T-helper 2 cell treated with Interferon-gamma antibody and Interleukin-4, amounts not matched to agents 5 μg/mL and 100 μg/mL, for 36 hours (primary cell): Measurements from ENCODE around the gene ZNF341.

Experiments
- DNase-seq: peaks from one replicate; pipeline ENCODE4 v3.0.0; 2021; ENCODE audit warnings: low spot score
- H3K27ac Mint-ChIP-seq: one replicate; pipeline ENCODE4 v1.8.0; 2021; ENCODE audit warnings: mild to moderate bottlenecking, mixed read lengths
- H3K27me3 Mint-ChIP-seq: one replicate; pipeline ENCODE4 v1.8.0; 2021; ENCODE audit warnings: low read depth, mixed read lengths
- H3K36me3 Mint-ChIP-seq: one replicate; pipeline ENCODE4 v1.8.0; 2021; ENCODE audit warnings: low read depth, mixed read lengths
- H3K4me1 Mint-ChIP-seq: one replicate; pipeline ENCODE4 v1.8.0; 2021; ENCODE audit warnings: low read depth, mixed read lengths
- H3K4me3 Mint-ChIP-seq: one replicate; pipeline ENCODE4 v1.8.0; 2022; ENCODE audit warnings: mild to moderate bottlenecking, moderate library complexity, mixed read lengths
- H3K9me3 Mint-ChIP-seq: one replicate; pipeline ENCODE4 v1.8.0; 2021; ENCODE audit warnings: mixed read lengths

The ZNF341 gene

DNA sequence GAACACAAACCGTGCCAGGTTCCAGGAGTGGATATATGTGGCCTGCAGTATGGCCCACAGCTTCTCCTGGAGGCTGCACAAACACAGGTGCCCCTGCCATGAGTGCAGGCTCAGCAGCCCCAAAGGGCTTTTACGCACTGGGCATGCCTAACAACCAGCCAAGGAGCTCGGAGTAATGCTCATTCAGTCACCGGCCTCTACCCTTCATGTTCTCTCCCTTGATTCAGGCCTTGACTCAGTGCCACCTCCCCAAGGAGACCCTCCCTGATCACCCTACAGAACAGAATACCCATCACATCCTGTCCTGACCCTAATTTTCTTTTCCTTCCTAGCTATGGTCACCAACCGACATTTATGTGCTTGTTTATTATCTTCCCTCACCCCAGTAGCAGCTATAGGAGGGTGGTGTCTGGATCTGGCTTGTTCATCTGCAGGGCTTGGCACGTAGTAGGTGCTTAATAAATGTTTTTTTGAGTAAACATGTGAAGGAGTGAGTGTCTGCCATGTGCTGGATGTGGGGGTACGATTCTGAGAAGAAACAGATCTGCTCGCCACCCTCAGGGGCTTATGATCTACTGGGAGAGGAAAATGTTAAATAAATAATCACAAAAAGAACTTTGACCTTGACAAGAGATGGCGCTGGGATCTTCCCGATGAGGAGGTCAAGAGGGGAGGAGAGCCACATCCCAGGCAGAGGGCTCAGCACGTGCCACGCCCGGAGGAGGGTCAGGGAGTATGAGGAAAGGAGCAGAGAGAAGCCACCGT lies 20.9 kb upstream of the ZNF341 start:
- DNase-seq = no peak
- no peaks in the 10 kb centered on the region for H3K27me3 Mint-ChIP-seq
- peak overlapping the region; percentile 46 for H3K4me3 Mint-ChIP-seq
- peak overlapping the region; percentile 75 for H3K27ac Mint-ChIP-seq
- H3K36me3 Mint-ChIP-seq = peaks cover 42% of the 10 kb centered on the region
- no peaks in the 10 kb centered on the region for H3K9me3 Mint-ChIP-seq
- H3K4me1 Mint-ChIP-seq = peaks cover 29% of the 10 kb centered on the region

DNA sequence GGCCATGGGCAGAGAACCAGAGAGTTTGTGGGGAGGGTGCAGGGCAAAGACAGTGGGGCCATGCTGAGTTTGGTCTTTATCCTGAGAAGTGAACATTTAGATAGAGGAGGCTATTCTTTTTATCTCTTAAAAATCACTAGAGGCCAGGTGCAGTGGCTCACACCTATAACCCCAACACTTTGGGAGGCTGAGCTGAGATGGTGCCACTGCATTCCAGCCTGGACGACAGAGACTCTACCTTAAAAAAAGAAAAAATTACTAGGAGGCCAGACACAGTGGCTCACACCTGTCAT lies 20.4 kb upstream of the ZNF341 start:
- Mint-ChIP-seq H3K9me3 (no peaks in the 10 kb centered on the region), H3K4me3 (no peak overlapping the region), H3K4me1 (peaks cover 29% of the 10 kb centered on the region), H3K36me3 (peaks cover 45% of the 10 kb centered on the region), H3K27me3 (no peaks in the 10 kb centered on the region), H3K27ac (peak overlapping the region; percentile 75)
- no peak for DNase-seq

DNA sequence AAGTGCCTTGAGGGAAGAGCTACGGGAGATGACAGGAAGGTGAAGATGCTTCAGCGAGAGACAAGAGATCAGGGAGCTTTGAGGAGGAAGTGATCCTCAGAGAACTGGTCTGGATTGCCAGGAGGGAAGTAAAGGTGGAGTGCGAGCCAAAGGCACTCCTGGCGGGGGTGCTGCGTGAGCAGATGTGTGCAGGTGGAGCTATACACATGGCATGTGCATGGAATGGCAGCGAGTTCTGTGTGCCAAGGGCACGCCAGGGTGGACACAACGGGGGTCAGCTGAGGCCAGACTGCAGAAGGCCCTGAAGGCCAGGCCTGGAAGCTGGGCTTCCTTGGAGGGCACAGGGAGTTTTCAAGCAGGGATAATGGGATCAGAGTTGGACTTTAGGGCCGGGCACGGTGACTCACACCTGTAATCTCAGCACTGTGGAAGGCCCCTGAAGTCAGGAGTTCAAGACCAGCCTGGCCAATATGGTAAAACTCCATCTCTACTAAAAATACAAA lies 17.9 kb upstream of the ZNF341 start:
- Mint-ChIP-seq H3K4me3 (no peak overlapping the region), H3K4me1 (peaks cover 33% of the 10 kb centered on the region), H3K9me3 (no peaks in the 10 kb centered on the region), H3K27me3 (no peaks in the 10 kb centered on the region), H3K36me3 (peaks cover 38% of the 10 kb centered on the region), H3K27ac (no peak overlapping the region)
- DNase-seq = no peak

DNA sequence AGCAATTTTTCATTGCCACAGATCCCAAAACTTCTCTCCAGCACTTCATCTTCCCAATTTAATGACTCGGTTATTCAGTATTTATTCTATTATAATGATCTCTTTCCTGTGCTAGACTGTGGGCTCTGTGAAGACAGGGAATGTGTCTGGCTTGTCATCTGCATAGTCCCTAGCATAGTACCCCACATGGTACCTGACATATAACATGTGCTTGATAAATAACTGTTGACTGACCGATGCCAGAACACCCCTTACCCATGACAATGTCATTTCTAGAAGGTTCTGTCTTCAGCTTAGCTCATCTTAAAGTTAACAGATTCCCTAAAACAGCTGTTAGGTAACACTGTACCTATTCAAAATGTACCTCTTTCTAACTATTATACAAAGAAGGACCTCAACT lies 15.3 kb upstream of the ZNF341 start:
- H3K27ac Mint-ChIP-seq = no peak overlapping the region
- H3K4me3 Mint-ChIP-seq = no peak overlapping the region
- H3K4me1 Mint-ChIP-seq = peaks cover 22% of the 10 kb centered on the region
- peaks cover 7% of the 10 kb centered on the region for H3K9me3 Mint-ChIP-seq
- H3K27me3 Mint-ChIP-seq = no peaks in the 10 kb centered on the region
- peaks cover 25% of the 10 kb centered on the region for H3K36me3 Mint-ChIP-seq
- no peak for DNase-seq

DNA sequence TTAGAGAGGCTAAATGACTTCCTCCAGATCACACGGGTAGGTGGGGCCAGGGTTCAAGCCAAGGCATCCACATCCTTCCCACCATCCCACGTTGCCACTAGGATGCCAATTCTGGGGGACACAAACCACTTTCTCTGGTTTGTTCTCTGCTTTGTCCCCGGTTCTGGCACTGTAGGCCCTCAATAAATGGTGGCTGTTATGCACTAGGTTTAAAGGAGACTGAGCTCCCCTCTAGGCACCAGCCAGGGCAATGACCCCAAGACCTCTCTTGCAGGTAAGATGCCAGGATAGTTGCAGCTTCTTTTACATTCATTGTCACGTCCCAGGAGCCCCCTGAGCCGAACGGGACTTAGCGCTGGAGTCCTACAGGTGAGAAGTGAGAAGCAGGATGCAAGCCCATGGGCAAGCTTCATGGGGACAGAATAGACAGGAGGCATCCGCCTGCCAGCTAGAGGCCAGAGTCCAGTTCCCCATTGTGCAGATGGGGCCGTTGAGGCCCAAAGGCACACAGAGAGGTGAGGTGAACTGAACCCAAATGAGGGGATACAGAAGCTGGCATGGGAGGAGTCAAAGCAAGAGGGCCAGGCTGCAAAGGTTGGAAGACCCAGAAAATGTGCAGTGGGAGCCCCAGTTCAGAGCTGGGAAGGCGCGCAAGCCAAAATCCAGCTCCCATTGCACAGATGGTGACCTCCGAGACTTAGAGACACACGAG lies 12.4 kb upstream of the ZNF341 start:
- peaks cover 19% of the 10 kb centered on the region for H3K4me1 Mint-ChIP-seq
- peak overlapping the region; percentile 90 for H3K27ac Mint-ChIP-seq
- peaks cover 4% of the 10 kb centered on the region for H3K36me3 Mint-ChIP-seq
- no peak for DNase-seq
- H3K27me3 Mint-ChIP-seq = no peaks in the 10 kb centered on the region
- peak overlapping the region; percentile 88 for H3K4me3 Mint-ChIP-seq
- peaks cover 7% of the 10 kb centered on the region for H3K9me3 Mint-ChIP-seq

DNA sequence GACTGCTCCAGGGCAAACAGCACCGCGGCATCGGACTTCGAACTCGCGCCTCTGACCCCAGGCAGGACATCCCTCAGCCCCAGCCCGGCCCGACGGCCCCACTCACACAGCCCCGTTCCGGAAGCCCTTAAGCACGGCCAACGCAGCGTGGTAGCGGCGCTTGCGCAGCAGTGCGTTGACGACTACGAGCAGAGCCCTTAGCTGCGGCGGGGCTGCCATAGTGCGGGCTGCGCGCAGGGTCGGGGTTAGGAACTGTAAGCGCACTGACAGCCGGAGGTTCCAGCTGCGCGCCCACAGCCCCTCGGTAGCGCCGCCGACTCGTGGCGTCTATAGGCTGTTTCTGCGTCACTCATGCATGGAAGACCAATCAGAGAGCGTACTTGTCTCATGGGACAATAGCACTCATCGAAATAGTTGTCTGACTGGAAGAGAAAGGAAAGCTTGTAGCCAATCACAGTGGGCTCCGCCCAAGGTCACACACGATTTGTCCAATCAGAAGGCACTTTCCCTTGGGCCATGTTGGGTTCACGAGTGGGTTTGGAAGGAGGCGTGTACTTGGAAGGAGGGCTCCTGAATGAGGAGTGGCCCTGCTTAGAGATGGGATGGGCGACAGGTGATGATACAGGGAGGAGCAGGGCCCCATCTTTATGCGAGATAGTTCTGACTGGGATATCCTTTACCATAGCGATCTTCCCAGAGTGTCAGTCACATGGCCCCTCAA lies 11.6 kb upstream of the ZNF341 start, which contains the start of gene PXMP4:
Gene PXMP4, minus strand, starts transcription at position 322 of the 721 bp plus-strand sequence. Its CDS starts 103 bp downstream, at position 219.
- peaks cover 7% of the 10 kb centered on the region for H3K9me3 Mint-ChIP-seq
- H3K27me3 Mint-ChIP-seq = no peaks in the 10 kb centered on the region

DNA sequence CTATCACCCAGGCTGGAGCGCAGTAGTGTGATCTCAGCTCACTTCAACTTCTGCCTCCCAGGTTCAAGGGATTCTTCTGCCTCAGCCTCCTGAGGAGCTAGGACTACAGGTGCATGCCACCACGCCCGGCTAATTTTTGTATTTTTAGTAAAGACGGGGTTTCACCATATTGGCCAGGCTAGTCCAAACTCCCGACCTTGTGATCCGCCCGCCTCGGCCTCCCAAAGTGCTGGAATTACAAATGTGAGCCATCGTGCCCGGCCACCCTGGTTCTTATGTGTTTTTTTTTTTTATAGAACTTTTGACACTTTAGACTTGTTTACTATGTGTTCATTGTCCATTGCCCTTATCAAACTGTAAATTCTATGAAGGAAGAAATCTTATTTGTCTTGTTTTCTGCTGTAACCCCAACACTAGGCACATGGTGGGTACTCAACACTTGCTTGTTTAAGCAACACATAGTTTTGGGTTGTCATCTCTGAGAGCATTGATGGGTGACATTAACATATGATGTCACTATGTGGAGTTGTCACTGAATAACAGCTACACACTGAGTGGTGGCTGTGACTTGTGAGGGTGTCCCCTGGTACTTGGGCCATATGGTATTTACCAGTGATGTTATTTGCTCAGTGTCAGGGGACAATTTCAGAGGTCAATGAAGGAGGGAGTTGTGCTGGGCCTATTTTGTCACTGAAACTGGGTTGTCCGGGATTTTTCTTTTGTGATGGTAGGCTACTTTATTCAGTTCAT lies 10.2 kb upstream of the ZNF341 start:
- no peak overlapping the region for H3K4me3 Mint-ChIP-seq
- peaks cover 1% of the 10 kb centered on the region for H3K36me3 Mint-ChIP-seq
- H3K27ac Mint-ChIP-seq = no peak overlapping the region
- H3K4me1 Mint-ChIP-seq = peaks cover 19% of the 10 kb centered on the region
- no peaks in the 10 kb centered on the region for H3K27me3 Mint-ChIP-seq
- H3K9me3 Mint-ChIP-seq = peaks cover 7% of the 10 kb centered on the region
- no peak for DNase-seq

More for the DNA sequence above, 11.6 kb upstream of the ZNF341 start, which contains the start of gene PXMP4:
- Mint-ChIP-seq H3K4me3 (peak within 1 kb of the TSS; percentile 88), H3K36me3 (peaks cover 4% of the 10 kb centered on the region), H3K27ac (peak within 1 kb of the TSS; percentile 90), H3K4me1 (peaks cover 19% of the 10 kb centered on the region)
- DNase-seq = peak; percentile 92

DNA sequence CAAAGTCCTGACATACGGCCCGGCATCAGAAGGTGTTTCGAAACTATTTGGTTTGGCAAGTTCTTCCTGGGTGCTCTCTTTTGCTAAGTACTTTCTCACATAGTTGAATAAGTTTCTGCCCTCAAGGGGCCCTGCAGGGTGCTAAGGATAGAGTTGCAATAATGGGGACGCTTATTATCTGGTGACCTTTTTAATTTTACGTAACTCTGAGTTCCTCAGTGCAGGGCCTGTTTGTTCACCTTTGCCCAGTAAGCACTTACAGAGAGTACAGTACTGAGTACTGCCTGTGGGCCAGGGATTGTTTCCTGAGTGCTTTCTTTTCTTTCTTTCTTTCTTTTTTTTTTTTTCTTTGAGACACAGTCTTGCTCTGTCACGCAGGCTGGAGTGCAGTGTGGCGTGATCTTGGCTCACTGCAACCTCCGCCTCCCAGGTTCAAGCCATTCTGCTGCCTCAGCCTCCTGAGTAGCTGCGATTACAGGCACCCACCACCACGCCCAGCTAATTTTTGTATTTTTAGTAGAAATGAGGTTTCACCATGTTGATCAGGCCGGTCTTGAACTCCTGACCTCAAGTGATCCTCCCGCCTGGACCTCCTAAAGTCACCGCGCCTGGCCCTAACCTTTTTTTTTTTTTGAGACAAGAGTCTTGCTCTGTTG lies 7.2 kb upstream of the ZNF341 start:
- H3K27ac Mint-ChIP-seq = no peak overlapping the region
- H3K9me3 Mint-ChIP-seq = peaks cover 7% of the 10 kb centered on the region
- H3K4me1 Mint-ChIP-seq = peaks cover 7% of the 10 kb centered on the region
- peaks cover 1% of the 10 kb centered on the region for H3K36me3 Mint-ChIP-seq
- DNase-seq = no peak
- no peaks in the 10 kb centered on the region for H3K27me3 Mint-ChIP-seq
- no peak overlapping the region for H3K4me3 Mint-ChIP-seq

DNA sequence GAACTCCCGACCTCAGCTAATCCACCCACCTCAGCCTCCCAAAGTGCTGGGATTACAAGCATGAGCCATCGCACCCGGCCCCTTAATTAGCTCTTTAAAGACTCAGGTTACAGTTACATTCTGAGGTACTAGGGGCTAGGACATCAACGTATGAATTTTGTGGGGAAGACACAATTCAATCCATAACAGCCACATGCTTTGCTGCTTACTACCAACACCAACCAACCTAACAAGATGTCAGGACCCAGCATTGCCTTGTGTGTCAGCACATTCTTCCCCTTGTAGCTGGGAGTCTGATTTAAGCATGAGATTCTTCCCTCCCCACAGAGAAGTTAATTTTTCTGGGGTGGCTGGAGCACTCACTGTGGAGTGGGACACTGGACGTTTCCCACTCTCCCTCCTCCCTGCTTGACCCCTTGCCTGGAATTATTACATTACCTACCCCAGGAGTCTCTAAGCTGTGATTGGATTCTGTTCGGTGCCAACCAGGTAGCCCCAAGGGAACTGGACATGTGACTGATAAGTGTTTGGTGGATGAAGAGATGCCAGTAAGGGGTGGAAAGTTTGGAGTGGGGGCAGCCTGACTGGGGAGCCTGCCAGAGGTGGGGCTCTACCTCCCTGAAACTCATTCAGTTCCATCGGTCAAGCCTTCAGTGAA lies 6.1 kb upstream of the ZNF341 start:
- H3K27ac Mint-ChIP-seq = no peak overlapping the region
- H3K36me3 Mint-ChIP-seq = no peaks in the 10 kb centered on the region
- H3K9me3 Mint-ChIP-seq = peaks cover 3% of the 10 kb centered on the region
- no peak for DNase-seq
- H3K4me3 Mint-ChIP-seq = no peak overlapping the region
- H3K4me1 Mint-ChIP-seq = peaks cover 3% of the 10 kb centered on the region
- no peaks in the 10 kb centered on the region for H3K27me3 Mint-ChIP-seq

DNA sequence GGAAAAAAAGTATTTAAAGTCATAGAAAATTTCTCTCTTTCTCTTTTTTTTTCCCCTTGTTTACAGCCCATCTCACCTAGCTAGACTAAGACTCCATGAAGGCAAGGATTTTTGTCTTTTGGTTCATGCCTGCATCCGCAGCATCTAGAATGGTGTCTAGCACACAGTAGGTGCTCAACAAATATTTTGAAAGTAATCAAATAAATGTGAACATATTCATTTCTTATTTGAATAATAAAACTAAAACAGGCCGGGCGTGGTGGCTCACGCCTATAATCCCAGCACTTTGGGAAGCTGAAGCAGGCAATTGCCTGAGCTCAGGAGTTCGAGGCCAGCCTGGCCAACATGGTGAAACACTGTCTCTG lies 4.7 kb upstream of the ZNF341 start:
- Mint-ChIP-seq H3K4me3 (no peak overlapping the region), H3K27me3 (no peaks in the 10 kb centered on the region), H3K4me1 (peaks cover 8% of the 10 kb centered on the region), H3K27ac (no peak overlapping the region), H3K36me3 (no peaks in the 10 kb centered on the region), H3K9me3 (no peaks in the 10 kb centered on the region)
- DNase-seq = no peak

DNA sequence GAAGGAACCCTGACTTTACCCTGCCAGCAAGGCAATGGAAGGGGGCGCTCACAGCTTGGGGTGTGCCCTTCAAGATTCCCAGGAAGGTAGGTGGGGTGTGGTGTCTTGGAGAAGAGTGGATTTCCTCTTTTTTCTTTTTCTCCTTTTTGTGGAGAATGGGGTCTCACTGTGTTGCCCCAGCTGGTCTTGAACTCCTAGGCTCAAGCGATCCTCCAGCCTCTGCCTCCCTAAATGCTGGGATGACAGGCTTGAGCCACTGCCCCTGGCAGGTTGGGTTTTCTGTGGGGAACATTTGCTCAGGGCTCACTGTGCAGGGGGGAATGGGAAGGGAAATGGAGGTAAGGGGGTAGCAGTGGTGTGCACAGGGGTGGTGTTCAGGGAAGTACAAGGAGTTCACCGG lies 4.0 kb upstream of the ZNF341 start:
- no peak overlapping the region for H3K4me3 Mint-ChIP-seq
- no peaks in the 10 kb centered on the region for H3K27me3 Mint-ChIP-seq
- H3K36me3 Mint-ChIP-seq = peaks cover 2% of the 10 kb centered on the region
- H3K9me3 Mint-ChIP-seq = no peaks in the 10 kb centered on the region
- no peak overlapping the region for H3K27ac Mint-ChIP-seq
- H3K4me1 Mint-ChIP-seq = peaks cover 12% of the 10 kb centered on the region
- no peak for DNase-seq

DNA sequence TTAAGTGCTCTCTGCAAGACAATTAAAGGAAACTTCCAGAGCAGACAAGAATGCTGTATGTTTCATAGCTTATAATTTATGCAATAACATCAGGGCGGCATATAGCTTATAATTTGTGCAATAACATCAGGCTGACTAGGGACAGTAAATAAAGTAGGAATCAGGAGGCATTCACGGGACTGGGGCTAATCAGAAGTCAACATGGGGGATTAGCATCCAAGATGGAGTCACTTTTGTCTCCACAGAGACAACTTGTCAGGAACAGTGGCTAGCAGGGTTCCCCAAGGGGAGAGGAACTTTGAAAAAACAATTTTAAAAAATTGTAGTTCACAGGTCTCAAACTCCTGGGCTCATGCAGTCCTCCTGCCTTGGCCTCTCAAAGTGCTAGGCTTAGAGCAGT lies 3.3 kb upstream of the ZNF341 start:
- Mint-ChIP-seq H3K36me3 (peaks cover 2% of the 10 kb centered on the region), H3K9me3 (no peaks in the 10 kb centered on the region), H3K27me3 (no peaks in the 10 kb centered on the region), H3K4me3 (no peak overlapping the region), H3K27ac (no peak overlapping the region), H3K4me1 (peaks cover 12% of the 10 kb centered on the region)
- DNase-seq = no peak

DNA sequence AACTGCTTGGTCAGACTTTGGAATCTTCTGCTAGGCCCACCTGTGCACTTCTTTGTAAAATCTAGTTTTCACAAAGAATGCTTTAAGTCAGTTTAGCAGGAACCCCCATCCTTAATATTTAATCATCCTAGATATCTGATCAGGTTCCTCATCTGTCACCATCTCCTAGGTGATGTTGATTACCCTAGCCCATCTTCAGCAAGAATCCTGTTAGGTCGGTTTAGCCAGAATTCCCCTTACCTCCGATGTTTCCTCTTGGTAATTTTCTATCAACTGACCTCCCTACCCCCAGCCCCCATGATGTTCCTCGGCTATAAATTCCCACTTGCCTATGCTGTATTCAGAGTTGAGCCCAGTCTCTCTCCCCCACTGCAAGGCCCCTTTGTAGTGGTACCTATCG lies 2.7 kb upstream of the ZNF341 start:
- Mint-ChIP-seq H3K4me1 (peaks cover 18% of the 10 kb centered on the region), H3K27ac (no peak overlapping the region), H3K9me3 (no peaks in the 10 kb centered on the region), H3K27me3 (no peaks in the 10 kb centered on the region), H3K4me3 (no peak overlapping the region), H3K36me3 (peaks cover 5% of the 10 kb centered on the region)
- DNase-seq = no peak
